CD4-positive, alpha-beta T cell treated with Interleukin-10 for 1 hour (primary cell): ENCODE measurements around the gene GPR42.
A peak's percentile ranks its signal among the peaks of the same experiment; 100 is the strongest.
"Not testable (repeated sequence)": the region's sequence is repeated elsewhere in the genome, so short reads cannot be mapped to it uniquely, and the experiment has no call there.

Experiments used
- DNase-seq: peaks from one replicate; pipeline ENCODE4 v3.0.0-alpha.2; 2020

Gene GPR42

DNA sequence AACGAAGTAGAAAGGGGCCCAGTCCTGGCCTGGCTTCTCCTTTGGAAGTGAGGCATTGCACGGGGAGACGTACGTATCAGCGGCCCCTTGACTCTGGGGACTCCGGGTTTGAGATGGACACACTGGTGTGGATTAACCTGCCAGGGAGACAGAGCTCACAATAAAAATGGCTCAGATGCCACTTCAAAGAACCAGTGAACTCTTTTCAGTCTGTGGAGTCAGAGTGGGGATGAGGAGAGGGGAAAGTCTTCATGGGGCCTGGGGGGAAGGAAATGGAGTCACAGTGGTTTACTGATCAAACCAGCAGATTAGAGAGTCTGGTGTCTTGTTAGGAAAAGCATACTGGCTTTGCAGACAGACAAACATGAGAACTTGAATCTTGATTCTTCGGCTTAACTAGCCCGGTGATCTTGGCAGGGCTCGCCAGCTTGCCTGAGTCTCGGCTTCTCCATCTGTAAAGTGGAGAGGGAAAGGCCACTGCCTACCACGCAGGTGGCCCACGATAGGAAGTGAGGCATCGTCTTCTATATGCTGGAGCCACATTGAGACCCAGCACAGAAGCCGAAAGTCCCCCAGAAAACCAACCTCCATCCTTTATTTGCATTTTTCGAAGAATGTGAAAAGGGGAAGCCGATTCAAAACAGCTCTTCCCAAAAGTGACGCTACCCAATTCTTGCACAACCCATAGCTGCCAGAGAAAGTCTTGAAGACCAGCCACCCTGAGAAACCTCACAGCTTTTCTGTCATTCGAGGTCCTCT lies 23.5 kb upstream of the GPR42 start, which contains the start of gene FFAR1:
Gene FFAR1, plus strand, starts transcription at position 732 of the 759 bp plus-strand sequence. CDS start 3,650 bp downstream, outside the sequence.
- DNase-seq: peak; percentile 64

DNA sequence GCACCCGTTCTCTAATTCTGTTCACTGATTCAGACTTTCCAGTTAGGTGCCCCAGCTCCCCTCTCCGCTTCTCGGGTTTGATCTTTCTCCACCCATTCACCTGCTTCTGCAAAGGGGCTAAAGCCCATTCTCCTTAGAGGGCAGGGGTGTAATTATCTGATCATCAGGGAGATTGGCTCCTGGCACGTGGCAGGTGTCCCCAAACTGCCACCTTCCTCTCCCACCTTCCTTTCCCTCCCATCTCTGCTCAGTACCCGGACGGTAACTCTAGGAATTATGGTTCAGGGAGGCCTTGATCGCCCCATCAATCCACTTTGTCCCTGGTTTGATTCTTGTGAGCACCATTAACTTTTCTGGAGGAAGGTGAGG lies 23.0 kb upstream of the GPR42 start:
- no peak for DNase-seq

DNA sequence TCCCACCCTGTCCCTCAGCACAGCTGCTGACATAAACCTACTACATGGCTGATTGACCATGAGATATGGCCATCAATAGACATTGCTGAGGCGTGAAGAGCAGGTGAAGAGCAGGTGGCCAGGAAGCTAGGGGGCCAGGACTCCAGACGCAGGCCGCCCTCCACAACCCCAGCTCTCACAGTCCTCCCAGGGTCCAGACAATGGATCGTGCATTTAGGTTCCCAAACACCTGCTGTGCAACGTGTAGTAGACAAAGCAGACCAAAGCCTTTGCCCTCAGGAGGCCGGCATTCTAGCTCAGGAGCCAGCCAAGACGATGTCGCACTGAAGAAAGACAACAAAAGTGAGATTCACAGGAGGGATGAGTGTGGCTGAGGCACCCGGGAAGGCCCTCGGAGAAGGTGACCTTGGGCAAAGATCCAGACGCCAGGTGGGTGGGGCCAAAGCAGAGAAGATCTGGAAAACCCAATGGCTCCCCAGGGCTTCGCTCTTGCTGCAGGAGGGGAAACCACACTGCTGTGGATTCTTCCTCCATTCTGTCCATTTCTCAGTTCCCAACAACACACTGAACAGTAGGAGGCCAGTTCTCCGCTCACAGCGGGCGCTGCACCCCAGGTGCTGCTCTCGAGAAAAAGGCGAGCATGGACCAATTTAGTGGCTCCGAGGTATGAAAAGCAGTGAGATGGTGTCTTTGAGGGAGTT lies 21.8 kb upstream of the GPR42 start:
- DNase-seq: no peak

DNA sequence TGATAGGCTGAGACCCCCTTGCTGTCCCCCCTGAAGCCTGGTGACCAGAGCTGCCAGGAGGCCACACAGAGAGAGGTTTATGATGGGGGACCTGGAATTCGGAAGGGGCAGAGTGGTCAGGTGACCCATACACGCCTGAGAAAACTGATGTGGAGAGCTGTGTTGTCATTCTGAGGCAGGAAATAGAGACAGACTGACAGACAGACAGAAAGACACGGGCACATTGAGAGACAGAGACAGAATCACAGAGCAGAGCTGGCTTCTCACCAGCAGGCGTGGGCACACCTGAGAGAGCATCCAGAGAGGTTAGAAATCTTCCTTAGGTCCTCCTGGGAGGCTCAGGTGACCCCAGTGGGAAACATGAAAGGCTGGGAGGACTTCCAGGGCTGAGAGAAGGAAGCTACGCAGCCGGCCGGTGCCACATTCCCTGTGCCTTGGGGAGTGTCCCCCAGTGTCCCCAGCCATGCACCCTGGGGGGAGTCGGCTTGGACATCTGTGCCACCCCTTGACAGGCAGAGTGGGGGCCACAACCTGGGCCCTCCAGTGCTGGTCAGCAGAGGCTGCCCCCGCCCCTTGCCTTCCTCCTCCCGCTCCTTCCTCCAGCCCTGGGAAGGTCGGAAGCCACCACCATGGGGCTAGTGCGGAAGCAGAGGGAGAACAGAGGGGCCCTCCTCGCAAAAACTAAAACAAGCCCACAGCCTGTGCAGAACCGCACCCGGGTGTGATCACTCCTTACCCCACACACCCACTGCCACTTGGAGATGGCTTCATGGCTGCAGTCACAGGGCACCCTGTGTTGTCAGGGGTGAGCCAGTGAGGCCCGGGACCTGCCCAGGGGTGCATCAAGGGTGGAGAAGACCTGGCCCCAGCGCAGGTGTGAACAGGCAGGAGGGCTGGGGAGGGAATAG lies 21.0 kb upstream of the GPR42 start:
- no peak for DNase-seq

DNA sequence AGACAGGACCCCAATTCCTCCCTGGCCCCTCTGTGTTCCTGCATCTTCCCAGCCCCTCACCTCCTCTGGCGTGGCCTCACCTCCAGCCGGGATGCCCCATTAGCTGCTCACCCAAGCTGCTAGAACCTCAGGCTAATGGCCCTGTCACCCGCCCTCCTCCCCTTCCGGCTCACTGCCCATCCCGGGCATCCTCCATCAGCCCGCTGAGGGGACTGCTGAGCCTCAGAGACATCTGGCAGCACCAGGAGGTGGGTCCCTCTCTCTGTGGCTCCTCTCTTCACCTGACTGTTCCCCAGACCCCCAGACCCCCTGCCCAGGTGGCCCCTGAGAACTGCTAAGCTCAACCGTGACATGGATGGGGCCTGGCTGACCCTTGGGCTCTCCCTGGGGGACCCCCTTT lies 20.3 kb upstream of the GPR42 start:
- no peak for DNase-seq

DNA sequence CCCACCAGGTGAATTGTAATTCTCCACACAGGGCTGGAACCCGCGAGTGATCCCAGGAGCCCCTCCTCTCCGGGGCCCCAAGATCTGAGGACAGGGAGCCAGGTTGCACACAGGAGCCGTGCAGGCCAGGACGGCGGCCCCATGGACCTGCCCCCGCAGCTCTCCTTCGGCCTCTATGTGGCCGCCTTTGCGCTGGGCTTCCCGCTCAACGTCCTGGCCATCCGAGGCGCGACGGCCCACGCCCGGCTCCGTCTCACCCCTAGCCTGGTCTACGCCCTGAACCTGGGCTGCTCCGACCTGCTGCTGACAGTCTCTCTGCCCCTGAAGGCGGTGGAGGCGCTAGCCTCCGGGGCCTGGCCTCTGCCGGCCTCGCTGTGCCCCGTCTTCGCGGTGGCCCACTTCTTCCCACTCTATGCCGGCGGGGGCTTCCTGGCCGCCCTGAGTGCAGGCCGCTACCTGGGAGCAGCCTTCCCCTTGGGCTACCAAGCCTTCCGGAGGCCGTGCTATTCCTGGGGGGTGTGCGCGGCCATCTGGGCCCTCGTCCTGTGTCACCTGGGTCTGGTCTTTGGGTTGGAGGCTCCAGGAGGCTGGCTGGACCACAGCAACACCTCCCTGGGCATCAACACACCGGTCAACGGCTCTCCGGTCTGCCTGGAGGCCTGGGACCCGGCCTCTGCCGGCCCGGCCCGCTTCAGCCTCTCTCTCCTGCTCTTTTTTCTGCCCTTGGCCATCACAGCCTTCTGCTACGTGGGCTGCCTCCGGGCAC lies 19.3 kb upstream of the GPR42 start:
- no peak for DNase-seq

DNA sequence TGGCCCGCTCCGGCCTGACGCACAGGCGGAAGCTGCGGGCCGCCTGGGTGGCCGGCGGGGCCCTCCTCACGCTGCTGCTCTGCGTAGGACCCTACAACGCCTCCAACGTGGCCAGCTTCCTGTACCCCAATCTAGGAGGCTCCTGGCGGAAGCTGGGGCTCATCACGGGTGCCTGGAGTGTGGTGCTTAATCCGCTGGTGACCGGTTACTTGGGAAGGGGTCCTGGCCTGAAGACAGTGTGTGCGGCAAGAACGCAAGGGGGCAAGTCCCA lies 18.8 kb upstream of the GPR42 start:
- DNase-seq: no peak

DNA sequence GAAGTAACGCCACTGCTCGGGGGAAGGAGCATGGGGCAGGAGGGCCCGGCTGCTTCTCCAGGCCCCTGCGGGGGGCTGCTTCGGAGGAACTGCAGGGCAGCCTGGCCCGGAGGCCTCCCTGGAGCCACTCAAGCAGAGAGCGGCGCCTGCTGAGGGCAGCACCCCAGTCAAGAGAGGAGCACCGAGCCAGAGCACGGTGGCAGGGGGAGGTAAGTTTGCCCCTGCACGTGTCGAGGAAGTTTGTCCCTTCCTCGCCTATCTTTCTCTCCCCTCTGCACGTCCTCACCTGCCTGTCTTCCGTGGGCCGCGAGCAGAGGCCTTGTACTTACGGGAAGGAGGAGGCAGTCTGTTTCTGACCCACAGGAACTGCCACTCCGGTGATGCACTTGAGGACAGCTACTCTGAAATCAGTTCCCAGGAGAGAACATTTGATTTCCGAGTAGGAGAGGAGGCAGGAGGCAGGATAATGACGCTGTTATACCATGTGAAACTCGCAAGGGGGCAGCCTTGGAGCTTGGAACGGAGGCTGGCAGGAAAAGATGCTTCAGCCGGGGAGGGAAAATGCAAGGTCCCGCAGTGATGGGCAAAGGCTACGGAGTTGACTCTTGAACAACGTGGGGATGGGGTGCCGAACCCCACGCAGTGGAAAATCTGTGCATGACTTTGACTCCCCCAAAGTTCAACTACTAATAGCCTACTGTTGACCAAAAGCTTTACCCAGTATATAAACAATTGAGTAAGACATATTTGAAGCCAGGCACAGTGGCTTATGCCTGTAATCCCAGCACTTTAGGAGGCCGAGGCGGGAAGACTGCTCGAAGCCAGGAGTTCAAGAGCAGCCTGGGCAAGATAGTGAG lies 18.2 kb upstream of the GPR42 start:
- peak; percentile 80 for DNase-seq

DNA sequence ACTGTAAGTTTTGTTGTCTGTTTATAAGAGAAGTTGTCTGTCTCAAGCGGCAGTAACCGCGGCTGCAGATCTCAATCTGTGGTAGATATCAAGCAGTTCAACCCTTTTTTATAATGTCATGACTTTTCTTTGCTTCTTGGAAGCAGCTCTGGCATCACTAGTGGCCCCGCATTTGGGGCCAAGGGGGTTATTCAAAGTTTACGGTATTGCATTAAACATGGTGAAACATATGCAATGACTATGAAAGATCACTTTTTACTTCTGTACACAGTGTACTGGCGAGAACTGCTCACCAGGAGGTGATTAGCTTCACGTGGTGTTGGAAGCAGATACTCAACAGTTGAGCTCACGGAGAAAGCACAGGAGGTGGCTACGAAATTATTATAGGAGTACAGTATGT lies 17.2 kb upstream of the GPR42 start:
- DNase-seq: no peak

DNA sequence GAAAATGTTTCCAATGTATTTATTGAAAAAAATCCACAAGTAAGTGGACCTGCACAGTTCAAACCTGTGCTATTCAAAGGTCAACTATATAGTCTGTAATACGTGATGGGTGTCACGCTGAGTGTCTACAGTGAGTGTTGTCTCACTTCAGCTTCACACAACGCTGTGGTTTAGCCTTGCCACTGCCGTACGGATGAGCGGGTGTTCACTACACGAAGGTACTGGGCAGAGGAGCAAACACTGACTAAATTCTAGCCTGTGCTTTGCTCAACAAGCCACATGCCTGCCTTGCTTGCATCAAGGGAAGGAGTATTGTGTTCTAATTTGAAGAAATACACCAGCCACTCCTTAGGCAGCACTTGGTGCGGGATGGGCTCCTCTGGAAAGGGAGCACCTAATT lies 16.0 kb upstream of the GPR42 start:
- no peak for DNase-seq

DNA sequence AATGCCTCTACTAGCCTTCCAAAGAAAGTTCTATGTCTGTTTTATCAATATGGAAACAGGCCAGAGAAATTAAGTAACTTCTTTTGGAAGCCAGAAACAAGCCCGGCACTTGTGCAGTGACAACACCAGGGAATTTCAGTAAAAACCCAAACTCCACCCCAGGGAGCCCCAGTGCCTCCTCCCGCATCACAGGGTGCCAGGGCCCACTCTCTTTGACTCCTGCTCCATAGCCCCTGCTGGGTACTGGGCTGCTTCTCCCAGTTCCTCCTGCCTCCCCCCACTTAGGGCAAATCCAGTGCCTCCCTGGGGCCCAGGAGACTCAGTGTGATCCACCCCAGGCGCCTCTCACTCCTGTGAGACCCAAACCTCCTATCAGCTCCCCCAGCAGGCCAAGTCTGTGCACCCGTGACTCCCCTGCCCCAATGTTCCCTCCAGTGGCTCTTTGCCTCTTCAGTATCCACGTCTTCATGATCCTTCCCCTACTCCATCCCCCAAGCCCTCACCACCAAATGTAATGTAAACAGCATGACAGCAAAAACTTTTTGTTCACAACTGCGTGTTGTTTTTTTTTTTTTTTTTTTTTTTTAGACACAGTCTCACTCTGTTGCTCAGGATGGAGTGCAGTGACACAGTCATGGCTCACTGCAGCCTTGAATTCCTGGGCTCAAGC lies 14.9 kb upstream of the GPR42 start:
- DNase-seq: no peak

DNA sequence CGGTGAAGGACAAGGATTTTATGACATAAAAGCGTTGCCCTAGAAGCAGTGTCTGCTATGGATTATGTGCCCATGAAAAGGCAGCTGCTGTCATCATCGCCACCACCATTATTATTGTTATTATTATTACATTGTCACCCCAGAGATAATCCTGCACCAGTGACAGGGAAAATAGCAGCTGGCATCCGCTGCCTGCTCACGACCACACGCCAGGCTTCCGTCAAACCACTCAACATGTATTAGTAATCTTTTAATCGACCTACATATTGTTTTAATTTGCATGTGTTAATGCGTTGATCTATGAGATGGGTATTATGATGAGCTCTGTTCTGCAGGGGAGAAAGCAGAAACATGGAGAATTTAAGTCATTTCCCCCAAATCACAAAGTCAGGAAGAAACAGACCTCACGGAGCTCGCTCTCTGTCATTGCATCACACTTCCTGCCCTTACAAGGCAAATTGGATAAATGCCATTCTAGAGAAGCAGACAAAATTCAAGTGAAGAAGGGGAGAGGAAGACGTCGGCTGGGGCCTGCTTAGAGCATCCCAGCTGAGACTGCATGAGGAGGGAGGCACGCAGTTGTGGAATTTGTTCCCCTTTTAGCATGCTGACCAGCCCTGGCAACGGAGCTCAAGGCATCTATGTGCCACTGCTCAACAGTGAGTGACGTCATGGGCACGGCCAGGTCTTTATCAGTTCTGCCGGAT lies 12.8 kb upstream of the GPR42 start, which contains the start of gene FFAR3:
Gene FFAR3, plus strand, starts transcription at position 594 of the 707 bp plus-strand sequence. CDS start 431 bp downstream, outside the sequence.
- peak; percentile 10 for DNase-seq

DNA sequence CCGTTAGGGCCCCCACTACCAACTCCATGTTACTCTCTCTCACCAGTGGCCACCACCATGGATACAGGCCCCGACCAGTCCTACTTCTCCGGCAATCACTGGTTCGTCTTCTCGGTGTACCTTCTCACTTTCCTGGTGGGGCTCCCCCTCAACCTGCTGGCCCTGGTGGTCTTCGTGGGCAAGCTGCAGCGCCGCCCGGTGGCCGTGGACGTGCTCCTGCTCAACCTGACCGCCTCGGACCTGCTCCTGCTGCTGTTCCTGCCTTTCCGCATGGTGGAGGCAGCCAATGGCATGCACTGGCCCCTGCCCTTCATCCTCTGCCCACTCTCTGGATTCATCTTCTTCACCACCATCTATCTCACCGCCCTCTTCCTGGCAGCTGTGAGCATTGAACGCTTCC lies 12.0 kb upstream of the GPR42 start:
- not testable (repeated sequence) for DNase-seq

DNA sequence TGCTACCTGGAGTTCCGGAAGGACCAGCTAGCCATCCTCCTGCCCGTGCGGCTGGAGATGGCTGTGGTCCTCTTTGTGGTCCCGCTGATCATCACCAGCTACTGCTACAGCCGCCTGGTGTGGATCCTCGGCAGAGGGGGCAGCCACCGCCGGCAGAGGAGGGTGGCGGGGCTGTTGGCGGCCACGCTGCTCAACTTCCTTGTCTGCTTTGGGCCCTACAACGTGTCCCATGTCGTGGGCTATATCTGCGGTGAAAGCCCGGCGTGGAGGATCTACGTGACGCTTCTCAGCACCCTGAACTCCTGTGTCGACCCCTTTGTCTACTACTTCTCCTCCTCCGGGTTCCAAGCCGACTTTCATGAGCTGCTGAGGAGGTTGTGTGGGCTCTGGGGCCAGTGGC lies 11.5 kb upstream of the GPR42 start:
- not testable (repeated sequence) for DNase-seq

DNA sequence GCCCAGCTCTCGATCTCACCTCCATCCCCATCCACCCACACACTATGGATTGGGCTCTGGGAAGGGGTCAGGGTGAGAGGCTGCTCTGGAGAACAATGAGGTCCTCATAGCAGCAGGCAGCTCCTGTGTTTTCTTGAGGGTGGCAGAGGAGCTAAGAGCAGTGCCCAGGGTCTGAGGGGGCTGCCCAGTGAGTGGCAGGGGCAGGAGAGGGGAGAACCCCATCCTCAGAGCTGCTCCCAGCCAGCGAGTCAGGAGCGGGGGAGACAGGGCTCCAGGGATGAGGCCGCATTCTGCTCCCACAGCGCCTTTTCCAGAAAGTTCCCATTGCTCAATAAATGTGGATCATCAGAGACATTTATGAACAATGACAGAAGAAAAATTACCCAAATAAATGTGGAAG lies 10.8 kb upstream of the GPR42 start:
- not testable (repeated sequence) for DNase-seq

DNA sequence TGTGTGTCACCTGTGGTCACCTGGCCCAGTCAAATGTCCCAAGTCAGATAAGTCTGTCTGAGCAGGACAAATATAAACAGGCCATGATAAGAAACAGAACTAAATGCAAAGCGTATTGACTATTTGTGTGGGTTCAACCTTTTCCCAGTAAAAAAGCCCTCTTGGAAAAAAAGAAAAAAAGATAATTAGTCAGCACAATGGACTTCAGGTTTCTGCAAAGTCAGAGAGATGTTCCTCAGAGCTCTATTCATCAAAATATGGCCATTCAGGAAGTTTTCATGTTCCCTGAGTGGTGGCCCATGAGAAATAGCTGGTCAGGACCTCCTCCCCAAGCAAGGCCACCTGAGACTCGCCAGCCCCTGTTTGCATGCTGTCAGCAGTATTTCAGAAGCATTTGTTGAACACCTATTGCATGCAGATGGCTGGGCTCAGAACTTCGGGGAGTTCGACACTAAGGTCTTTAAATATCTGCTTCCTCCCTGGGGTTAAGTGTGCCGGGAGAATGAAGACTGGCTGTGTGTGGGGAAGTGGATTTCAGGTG lies 9.9 kb upstream of the GPR42 start:
- no peak for DNase-seq

DNA sequence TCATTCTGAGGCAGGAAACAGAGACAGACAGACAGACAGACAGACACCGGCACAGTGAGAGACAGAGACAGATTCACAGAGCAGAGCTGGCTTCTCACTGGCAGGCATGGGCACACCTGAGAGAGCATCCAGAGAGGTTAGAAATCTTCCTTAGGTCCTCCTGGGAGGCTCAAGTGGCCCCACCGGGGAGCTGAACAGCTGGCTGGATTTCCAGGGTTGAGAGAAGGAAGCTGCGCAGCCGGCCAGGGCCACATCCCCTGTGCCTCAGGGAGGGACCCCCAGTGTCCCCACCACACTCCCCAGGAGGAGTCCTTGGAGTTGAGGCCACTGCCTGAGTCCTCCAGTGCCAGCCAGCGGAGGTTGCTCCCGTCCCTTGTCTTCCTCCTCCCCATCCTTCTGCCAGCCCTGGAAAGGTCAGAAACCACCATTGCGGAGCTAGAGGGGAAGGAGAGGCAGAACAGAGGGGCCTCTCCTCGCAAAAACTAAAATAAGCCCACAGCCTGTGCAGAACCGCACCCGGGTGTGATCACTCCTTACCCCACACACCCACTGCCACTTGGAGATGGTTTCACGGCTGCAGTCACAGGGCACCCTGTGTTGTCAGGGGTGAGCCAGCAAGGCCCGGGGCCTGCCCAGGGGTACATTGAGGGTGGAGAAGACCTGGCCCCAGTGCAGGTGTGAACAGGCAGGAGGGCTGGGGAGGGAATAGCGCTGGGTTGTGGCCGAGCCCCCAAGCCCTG lies 8.4 kb upstream of the GPR42 start:
- no peak for DNase-seq

DNA sequence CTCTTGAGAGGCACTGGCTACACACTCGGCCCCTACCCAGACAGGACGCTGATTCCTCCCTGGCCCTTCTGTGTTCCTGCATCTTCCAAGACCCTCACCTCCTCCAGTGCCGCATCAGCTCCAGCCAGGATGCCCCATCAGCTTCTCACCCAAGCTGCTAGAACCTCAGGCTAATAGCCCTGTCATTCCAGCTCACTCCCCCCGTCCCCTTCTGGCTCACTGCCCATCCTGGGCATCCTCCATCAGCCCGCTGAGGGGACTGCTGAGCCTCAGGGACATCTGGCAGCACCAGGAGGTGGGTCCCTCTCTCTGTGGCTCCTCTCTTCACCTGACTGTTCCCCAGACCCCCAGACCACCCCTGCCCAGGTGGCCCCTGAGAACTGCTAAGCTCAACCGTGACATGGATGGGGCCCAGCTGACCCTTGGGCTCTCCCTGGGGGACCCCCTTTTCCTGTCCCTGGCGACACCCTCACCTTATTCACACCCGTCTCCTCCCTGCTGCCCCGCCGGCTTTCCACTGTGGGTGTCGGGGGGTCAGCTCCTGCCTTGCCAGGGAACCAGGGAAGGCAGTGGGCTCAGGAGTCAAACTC lies 7.8 kb upstream of the GPR42 start:
- no peak for DNase-seq
